A549 (cell line): Measurements from ENCODE around the gene AGBL4. TPM values are rescaled to one million over a fixed set of nuclear protein-coding genes. Genes with fewer than 3 reads are reported as not detected.

Experiments used
- ATAC-seq, 2 experiments: fragments of 200-7000 bp in 1 of 2; fragments of >200 bp in 1 of 2; cut with Nextera tagmentation in 1 of 2; cut with Tn5 transposase in 1 of 2; 3 replicates each; pipeline versions ENCODE4 v1.8.0 to v1.9.1; 2018 to 2020; ENCODE audit warnings: mild to moderate bottlenecking in 1 of 2, moderate library complexity in 1 of 2
- CTCF ChIA-PET: fragments of 300-600 bp; sonication (Branson Sonifier 250); formaldehyde crosslinking; extraction: SDS; loops from one replicate; lab custom pipeline; 2021; ENCODE audit warnings: antibody characterized with exemption, inconsistent platforms; lab: Yijun Ruan, JAX
- POLR2A ChIA-PET: fragments of 350-600 bp; formaldehyde crosslinking; extraction: SDS; loops from one replicate; lab custom pipeline; 2021; ENCODE audit warnings: antibody characterized with exemption, inconsistent platforms; lab: Yijun Ruan, JAX
- DNase-seq, 2 experiments: peaks; one replicate each; pipeline versions ENCODE4 v3.0.0 to v3.0.0-alpha.2; 2011 to 2016; ENCODE audit warnings: low read depth in 1 of 2, low spot score in 1 of 2
- FAIRE-seq: peaks from 2 replicates; lab custom pipeline; 2011; peaks lifted over from hg19 to GRCh38; lab: Jason Lieb, UNC
- H3K27ac ChIP-seq, 2 experiments: fragments of >200 bp; sonication (Bioruptor Twin); formaldehyde crosslinking; 3 replicates each; pipeline ENCODE4 v1.5.1; 2016 to 2017
- H3K4me1 ChIP-seq: fragments of >200 bp; sonication (Bioruptor Twin); formaldehyde crosslinking; 3 replicates; pipeline ENCODE4 v1.6.1; 2016
- H3K4me2 ChIP-seq: fragments of >200 bp; sonication (Bioruptor Twin); formaldehyde crosslinking; 3 replicates; pipeline ENCODE4 v1.6.1; 2016
- H3K4me3 ChIP-seq: fragments of >200 bp; sonication (Bioruptor Twin); formaldehyde crosslinking; 3 replicates; pipeline ENCODE4 v1.5.1; 2016
- H3K9me3 ChIP-seq: fragments of >200 bp; sonication (Bioruptor Twin); formaldehyde crosslinking; 3 replicates; pipeline ENCODE4 v1.6.1; 2016
- FOSL2 ChIP-seq, 2 experiments: fragments of 450-650 bp in 1 of 2; fragments of >200 bp in 1 of 2; sonication (Bioruptor Twin) in 1 of 2; formaldehyde crosslinking; IDR thresholded peaks; 2 replicates each; pipeline versions ENCODE4 v1.5.0 to v1.6.1; 2016 to 2020; ENCODE audit warnings: mild to moderate bottlenecking in 1 of 2, moderate library complexity in 1 of 2
- RAD21 ChIP-seq, 2 experiments: fragments of >200 bp in 1 of 2; sonication (Bioruptor Twin) in 1 of 2; formaldehyde crosslinking in 1 of 2; IDR thresholded peaks in 1 of 2; conservative IDR thresholded peaks in 1 of 2; 2 replicates in 1 of 2; 3 replicates in 1 of 2; pipeline ENCODE4 v1.6.1; 2012 to 2018; ENCODE audit warnings: inconsistent platforms in 1 of 2
- RFX5 ChIP-seq: fragments of 450-650 bp; IDR thresholded peaks from 2 replicates; pipeline ENCODE4 v1.7.1; 2014; ENCODE audit warnings: antibody characterized with exemption, mild to moderate bottlenecking, moderate library complexity
- WGBS: methylation state at CpG from one replicate; pipeline ENCODE4 v1.1.6; 2017; ENCODE audit errors: missing lambda C conversion rate; 5-methylcytosine and 5-hydroxymethylcytosine counted together
- polyA plus RNA-seq, 4 experiments: library from polyadenylated mRNA; depleted of rRNA in 3 of 4; stranded (reverse); fragments of >200 nt; fragmentation: RNase III in 1 of 4; extraction: RNeasy Plus Mini Kit Qiagen cat#74134 plus additional on column Dnase treatment in 1 of 4; gene quantifications; 2 replicates in 3 of 4; 3 replicates in 1 of 4; pipeline ENCODE4 v1.2.3, GENCODE V29; 2011 to 2017
- small RNA-seq, 6 experiments: library from RNA; depleted of rRNA; stranded (forward); fragments of <200 nt; gene quantifications; one replicate each; pipeline ENCODE3, GENCODE V24; 2012
- TF ChIP-seq, protein P1 (sequence below): IDR thresholded peaks from 2 replicates; pipeline ENCODE4 v1.6.1; 2012
- TF ChIP-seq, protein P2 (sequence below): fragments of 450-650 bp; IDR thresholded peaks from 2 replicates; pipeline ENCODE4 v1.6.1; 2014; ENCODE audit warnings: antibody characterized with exemption

The AGBL4 gene
- polyA plus RNA-seq, 2 of the 4 experiments (the other 2 are of a cell fraction), result not detected

DNA sequence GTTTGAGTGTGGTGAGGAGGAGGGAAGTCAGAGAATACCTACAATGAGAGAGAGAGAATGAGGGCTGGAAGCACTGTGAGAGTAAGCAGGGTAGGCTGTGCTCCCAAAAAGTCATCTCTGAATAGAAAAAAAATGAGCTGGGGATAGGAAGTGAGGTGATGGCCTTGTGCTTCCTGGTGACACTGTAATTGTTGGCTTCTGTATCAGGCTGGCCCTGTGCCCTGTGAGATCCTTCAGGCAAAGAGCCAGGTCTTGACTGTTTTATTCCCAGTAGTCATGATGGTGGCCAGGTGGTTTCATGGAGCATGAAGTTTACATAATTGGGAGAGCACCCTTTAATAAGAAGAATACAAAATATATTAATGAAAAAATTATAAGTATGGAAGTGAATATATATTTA lies 1531.4 kb downstream of the AGBL4 start (continued):
- no peak for TF ChIP-seq RAD21 (conservative IDR thresholded peaks at IDR 0.05 in 1 of 2, IDR thresholded peaks at IDR 0.05 in 1 of 2)
- TF ChIP-seq RFX5, result no peak

DNA sequence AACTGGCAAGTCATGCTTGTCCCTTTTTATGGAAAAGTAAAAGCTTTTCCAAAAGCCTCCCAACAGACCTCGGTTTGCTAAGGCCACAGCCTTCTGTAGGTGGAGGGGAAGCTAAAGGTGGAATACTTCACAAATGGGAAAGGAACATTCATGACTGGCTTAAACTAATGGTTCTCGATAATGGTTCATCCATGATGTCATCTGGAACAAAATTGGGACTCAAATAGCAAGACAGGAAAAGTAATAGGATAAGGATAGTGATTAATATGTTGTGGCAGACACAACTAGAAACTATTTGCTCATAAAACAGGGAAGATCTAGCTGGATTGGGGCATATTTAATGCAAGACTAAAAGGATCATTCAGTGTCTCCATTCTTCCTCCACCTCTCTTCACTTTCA lies 1535.0 kb downstream of the AGBL4 start:
- no peaks in the 10 kb centered on the region for H3K9me3 ChIP-seq
- 12% methylated on average over 2 of the region's 2 CpGs for WGBS
- no peak overlapping the region for H3K27ac ChIP-seq
- ChIA-PET POLR2A (no interaction called here), CTCF (interaction anchor here (3.5 kb wide), 1 partner anchor 9 kb away, joined by 9 read pairs; no protein-coding TSS in a partner anchor)
- H3K4me1 ChIP-seq, result no peaks in the 10 kb centered on the region
- no peak for TF ChIP-seq FOSL2 (IDR thresholded peaks at IDR 0.05)
- no peak for TF ChIP-seq FOSL2 (CRISPR knock-in tag; IDR thresholded peaks at IDR 0.05)
- no peak for TF ChIP-seq RAD21 (conservative IDR thresholded peaks at IDR 0.05 in 1 of 2, IDR thresholded peaks at IDR 0.05 in 1 of 2)
- TF ChIP-seq, protein P1, sequence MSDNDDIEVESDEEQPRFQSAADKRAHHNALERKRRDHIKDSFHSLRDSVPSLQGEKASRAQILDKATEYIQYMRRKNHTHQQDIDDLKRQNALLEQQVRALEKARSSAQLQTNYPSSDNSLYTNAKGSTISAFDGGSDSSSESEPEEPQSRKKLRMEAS, result no peak
- TF ChIP-seq, protein P2, sequence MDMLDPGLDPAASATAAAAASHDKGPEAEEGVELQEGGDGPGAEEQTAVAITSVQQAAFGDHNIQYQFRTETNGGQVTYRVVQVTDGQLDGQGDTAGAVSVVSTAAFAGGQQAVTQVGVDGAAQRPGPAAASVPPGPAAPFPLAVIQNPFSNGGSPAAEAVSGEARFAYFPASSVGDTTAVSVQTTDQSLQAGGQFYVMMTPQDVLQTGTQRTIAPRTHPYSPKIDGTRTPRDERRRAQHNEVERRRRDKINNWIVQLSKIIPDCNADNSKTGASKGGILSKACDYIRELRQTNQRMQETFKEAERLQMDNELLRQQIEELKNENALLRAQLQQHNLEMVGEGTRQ, result no peak
- no peak overlapping the region for H3K4me2 ChIP-seq
- FAIRE-seq (no peak), ATAC-seq (no peak), DNase-seq (no peak)
- H3K4me3 ChIP-seq, result no peak overlapping the region

Small RNA genes within 50 kb of the gene (small RNA-seq; reads per million reads assigned to genes)
- 0 reads per million in 6 experiments for gene AL390023.1

Other genes starting within 250 kb of the AGBL4 start
- not detected in 2 replicates for gene ELAVL4, start 85.0 kb upstream of the AGBL4 start, polyA plus RNA-seq (2011; rRNA removed)
- not detected in 3 replicates for gene ELAVL4, start 85.0 kb upstream of the AGBL4 start, polyA plus RNA-seq (2017; fragmentation: RNase III; extraction: RNeasy Plus Mini Kit Qiagen cat#74134 plus additional on column Dnase treatment)